HCT116 (cell line): ENCODE data around the gene GALK2.

ENCODE experiments used
- CEBPB ChIP-seq: IDR thresholded peaks from 2 replicates; pipeline ENCODE4 v1.6.1; 2012; ENCODE audit warnings: low read depth
- EGR1 ChIP-seq: IDR thresholded peaks from 2 replicates; pipeline ENCODE4 v1.6.1; 2012; ENCODE audit warnings: low read depth
- ELF1 ChIP-seq: IDR thresholded peaks from 2 replicates; pipeline ENCODE4 v1.6.1; 2012; ENCODE audit warnings: low read depth, borderline replicate concordance
- EZH2 ChIP-seq: fragments of 200-600 bp; sonication (generic); IDR thresholded peaks from 2 replicates; pipeline ENCODE4 v1.6.1; 2017; ENCODE audit warnings: antibody characterized with exemption, mixed run types
- EZH2phosphoT487 ChIP-seq: fragments of 200-600 bp; IDR thresholded peaks from 2 replicates; pipeline ENCODE4 v1.6.1; 2018; ENCODE audit warnings: antibody characterized with exemption, borderline replicate concordance
- JUND ChIP-seq: IDR thresholded peaks from 2 replicates; pipeline ENCODE4 v1.6.1; 2012
- POLR2A ChIP-seq: IDR thresholded peaks from 2 replicates; pipeline ENCODE4 v1.7.0; 2011; ENCODE audit warnings: borderline replicate concordance; ENCODE audit not compliant: insufficient read depth, insufficient read length; ENCODE audit errors: extremely low read depth
- POLR2AphosphoS5 ChIP-seq: IDR thresholded peaks from 2 replicates; pipeline ENCODE4 v1.6.1; 2011; ENCODE audit warnings: mild to moderate bottlenecking, low read depth, low read length, moderate library complexity
- RAD21 ChIP-seq: IDR thresholded peaks from 2 replicates; pipeline ENCODE4 v1.6.1; 2012; ENCODE audit warnings: low read depth, mild to moderate bottlenecking
- SIN3A ChIP-seq: IDR thresholded peaks from 2 replicates; pipeline ENCODE4 v1.6.1; 2012; ENCODE audit warnings: low read depth
- ZFX ChIP-seq: fragments of 450-650 bp; IDR thresholded peaks from 2 replicates; pipeline ENCODE4 v1.6.1; 2017
- TF ChIP-seq, protein P1 (sequence below), 3 experiments: fragments of 200-600 bp in 1 of 3; sonication (generic) in 1 of 3; IDR thresholded peaks in 2 of 3; conservative IDR thresholded peaks in 1 of 3; 2 replicates each; pipeline ENCODE4 v1.5.1; 2012 to 2017; ENCODE audit warnings: low read depth in 2 of 3, low read length in 2 of 3, antibody characterized with exemption in 1 of 3, borderline replicate concordance in 1 of 3, control low read depth in 1 of 3, mild to moderate bottlenecking in 1 of 3, mixed read lengths in 1 of 3, mixed run types in 1 of 3, moderate library complexity in 1 of 3; ENCODE audit not compliant: insufficient read depth in 1 of 3
- TF ChIP-seq, protein P2 (sequence below): IDR thresholded peaks from 2 replicates; pipeline ENCODE4 v1.6.1; 2012
- TF ChIP-seq, protein P3 (sequence below): IDR thresholded peaks from 2 replicates; pipeline ENCODE4 v1.6.1; 2012; ENCODE audit warnings: low read depth

DNA sequence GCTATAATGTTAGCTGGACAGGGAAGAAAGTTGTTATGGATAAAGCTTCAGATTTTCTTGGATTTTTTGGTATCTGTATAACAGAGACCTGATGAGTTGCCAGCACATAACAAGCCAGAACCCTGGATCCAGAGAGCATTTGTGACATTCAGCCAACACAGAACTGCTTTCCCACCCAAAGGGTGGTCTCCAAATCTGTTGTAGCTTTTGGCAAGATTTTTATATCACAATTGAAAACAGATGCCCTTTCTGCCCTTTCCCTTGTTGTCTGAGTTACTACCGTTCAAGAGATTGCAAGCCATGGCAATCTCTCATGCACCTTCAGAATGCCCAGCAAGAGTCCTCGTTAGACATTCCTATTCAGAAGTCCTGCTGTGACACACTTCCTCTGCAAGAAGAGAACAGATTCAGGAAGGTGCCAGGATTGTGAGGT lies 145.4 kb downstream of the GALK2 start:
- TF ChIP-seq SIN3A (no peak), EGR1 (no peak), RAD21 (no peak), POLR2AphosphoS5 (no peak), EZH2 (no peak), POLR2A (no peak), CEBPB (no peak), JUND (no peak), ZFX (no peak), EZH2phosphoT487 (no peak), ELF1 (no peak)
- TF ChIP-seq, protein P1, sequence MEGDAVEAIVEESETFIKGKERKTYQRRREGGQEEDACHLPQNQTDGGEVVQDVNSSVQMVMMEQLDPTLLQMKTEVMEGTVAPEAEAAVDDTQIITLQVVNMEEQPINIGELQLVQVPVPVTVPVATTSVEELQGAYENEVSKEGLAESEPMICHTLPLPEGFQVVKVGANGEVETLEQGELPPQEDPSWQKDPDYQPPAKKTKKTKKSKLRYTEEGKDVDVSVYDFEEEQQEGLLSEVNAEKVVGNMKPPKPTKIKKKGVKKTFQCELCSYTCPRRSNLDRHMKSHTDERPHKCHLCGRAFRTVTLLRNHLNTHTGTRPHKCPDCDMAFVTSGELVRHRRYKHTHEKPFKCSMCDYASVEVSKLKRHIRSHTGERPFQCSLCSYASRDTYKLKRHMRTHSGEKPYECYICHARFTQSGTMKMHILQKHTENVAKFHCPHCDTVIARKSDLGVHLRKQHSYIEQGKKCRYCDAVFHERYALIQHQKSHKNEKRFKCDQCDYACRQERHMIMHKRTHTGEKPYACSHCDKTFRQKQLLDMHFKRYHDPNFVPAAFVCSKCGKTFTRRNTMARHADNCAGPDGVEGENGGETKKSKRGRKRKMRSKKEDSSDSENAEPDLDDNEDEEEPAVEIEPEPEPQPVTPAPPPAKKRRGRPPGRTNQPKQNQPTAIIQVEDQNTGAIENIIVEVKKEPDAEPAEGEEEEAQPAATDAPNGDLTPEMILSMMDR (IDR thresholded peaks at IDR 0.05 in 2 of 3, conservative IDR thresholded peaks at IDR 0.05 in 1 of 3; ENCODE audit: borderline replicate concordance in 1 of 3, insufficient read depth in 1 of 3, low read depth in 2 of 3, low read length in 2 of 3) = no peak
- TF ChIP-seq, protein P2, sequence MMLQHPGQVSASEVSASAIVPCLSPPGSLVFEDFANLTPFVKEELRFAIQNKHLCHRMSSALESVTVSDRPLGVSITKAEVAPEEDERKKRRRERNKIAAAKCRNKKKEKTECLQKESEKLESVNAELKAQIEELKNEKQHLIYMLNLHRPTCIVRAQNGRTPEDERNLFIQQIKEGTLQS = no peak
- TF ChIP-seq, protein P3, sequence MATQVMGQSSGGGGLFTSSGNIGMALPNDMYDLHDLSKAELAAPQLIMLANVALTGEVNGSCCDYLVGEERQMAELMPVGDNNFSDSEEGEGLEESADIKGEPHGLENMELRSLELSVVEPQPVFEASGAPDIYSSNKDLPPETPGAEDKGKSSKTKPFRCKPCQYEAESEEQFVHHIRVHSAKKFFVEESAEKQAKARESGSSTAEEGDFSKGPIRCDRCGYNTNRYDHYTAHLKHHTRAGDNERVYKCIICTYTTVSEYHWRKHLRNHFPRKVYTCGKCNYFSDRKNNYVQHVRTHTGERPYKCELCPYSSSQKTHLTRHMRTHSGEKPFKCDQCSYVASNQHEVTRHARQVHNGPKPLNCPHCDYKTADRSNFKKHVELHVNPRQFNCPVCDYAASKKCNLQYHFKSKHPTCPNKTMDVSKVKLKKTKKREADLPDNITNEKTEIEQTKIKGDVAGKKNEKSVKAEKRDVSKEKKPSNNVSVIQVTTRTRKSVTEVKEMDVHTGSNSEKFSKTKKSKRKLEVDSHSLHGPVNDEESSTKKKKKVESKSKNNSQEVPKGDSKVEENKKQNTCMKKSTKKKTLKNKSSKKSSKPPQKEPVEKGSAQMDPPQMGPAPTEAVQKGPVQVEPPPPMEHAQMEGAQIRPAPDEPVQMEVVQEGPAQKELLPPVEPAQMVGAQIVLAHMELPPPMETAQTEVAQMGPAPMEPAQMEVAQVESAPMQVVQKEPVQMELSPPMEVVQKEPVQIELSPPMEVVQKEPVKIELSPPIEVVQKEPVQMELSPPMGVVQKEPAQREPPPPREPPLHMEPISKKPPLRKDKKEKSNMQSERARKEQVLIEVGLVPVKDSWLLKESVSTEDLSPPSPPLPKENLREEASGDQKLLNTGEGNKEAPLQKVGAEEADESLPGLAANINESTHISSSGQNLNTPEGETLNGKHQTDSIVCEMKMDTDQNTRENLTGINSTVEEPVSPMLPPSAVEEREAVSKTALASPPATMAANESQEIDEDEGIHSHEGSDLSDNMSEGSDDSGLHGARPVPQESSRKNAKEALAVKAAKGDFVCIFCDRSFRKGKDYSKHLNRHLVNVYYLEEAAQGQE = no peak
